ENCODE measurements around the gene MAP1LC3B.

DNA sequence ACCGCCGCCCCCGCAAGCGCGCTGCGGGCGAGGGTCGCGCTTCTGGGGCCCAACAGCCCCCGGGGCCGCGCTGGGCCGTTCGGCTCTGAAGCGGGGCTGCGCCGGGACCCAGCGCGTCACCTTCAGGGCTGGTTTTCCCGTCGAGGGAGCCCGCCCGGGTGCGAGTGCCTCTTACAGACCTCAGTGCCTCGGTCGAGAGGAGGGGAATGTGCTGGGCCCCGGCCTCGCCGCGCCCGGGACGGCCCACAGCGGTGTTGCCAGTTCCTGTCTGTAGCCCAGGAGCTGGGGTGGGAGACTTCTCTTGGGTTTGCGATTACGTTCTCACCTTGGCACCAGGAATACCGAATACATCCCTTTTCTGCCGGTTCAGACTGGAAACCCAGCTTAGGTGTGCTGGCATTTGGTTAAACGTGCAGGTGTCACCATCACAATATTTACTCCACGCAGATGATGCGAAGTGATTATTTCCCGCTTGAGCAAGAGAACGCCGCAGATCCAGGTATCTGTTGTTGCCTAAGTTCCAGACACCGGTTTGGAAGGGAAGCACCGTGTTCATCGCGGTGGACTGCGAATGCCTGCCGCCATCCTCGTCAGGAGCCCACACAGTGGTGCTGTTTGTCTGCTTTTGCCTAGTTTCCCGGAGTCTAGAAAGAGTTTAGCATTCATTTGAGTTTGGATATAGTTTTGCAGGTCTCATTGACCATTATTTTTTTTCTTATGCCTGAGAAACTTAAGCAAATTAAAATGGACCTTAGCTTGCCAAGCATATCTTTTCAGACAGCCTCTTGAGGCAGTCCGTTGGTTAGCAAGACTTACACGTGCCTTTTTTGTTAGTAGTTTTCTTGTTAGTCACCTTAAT lies 914 bp downstream of the MAP1LC3B start:
- TF ChIP-seq JUND (IDR thresholded peaks at IDR 0.05; ENCODE audit: low read length) (no peak), RFX5 (IDR thresholded peaks at IDR 0.05; ENCODE audit: borderline replicate concordance, low read depth, low read length) (no peak), SIN3A (conservative IDR thresholded peaks at IDR 0.05 in 1 of 2, IDR thresholded peaks at IDR 0.05 in 1 of 2; ENCODE audit: low read depth in 1 of 2, low read length in 2 of 2) (peak; percentile 16 to 70; a peak in 1 of 4 replicates), JUN (IDR thresholded peaks at IDR 0.05; ENCODE audit: low read depth, low read length) (no peak), CBX5 (IDR thresholded peaks at IDR 0.05; ENCODE audit: low read depth, low read length) (no peak), POLR2AphosphoS5 (IDR thresholded peaks at IDR 0.05; ENCODE audit: low read depth, low read length) (no peak), CTCF (IDR thresholded peaks at IDR 0.05; ENCODE audit: control extremely low read depth in 1 of 3, insufficient read depth in 1 of 3, low read depth in 1 of 3, low read length in 3 of 3) (peak in 2 of 3 experiments; percentile 30 to 33; a peak in 3 of 4 replicates), POLR2A (IDR thresholded peaks at IDR 0.05; ENCODE audit: control extremely low read depth in 1 of 2, low read depth in 2 of 2, low read length in 2 of 2) (no peak; a peak in 1 of 3 replicates), GTF2F1 (IDR thresholded peaks at IDR 0.05; ENCODE audit: borderline replicate concordance, low read depth, low read length) (no peak), USF2 (IDR thresholded peaks at IDR 0.05; ENCODE audit: low read length) (no peak), MAX (IDR thresholded peaks at IDR 0.05) (no peak), TBP (IDR thresholded peaks at IDR 0.05; ENCODE audit: low read depth, low read length) (no peak)
- TF ChIP-seq, protein P1, sequence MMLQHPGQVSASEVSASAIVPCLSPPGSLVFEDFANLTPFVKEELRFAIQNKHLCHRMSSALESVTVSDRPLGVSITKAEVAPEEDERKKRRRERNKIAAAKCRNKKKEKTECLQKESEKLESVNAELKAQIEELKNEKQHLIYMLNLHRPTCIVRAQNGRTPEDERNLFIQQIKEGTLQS (IDR thresholded peaks at IDR 0.05; ENCODE audit: insufficient read depth, low read depth, low read length), result no peak
